Gastrocnemius medialis (tissue), 4 donors: ENCODE data around the gene ZNF580. TPM values are rescaled to one million over a fixed set of nuclear protein-coding genes. Genes with fewer than 3 reads are reported as not detected.
A peak's percentile ranks its signal among the peaks of the same experiment; 100 is the strongest.

Source experiments
- ATAC-seq, 2 donors: fragments of 150-250 bp; one replicate each; pipeline ENCODE4 v1.9.1; 2016
- DNase-seq, 2 donors: peaks; one replicate each; pipeline ENCODE4 v3.0.0-alpha.2; 2019
- H3K27ac ChIP-seq, 4 donors: fragments of 200-600 bp; sonication (generic); 1 replicate in 1 of 4; 2 replicates in 3 of 4; pipeline ENCODE4 v1.5.1; 2016 to 2018; ENCODE audit warnings: mild to moderate bottlenecking in 2 of 4, moderate library complexity in 1 of 4
- H3K27me3 ChIP-seq, 3 donors: fragments of 200-600 bp; sonication (generic) in 2 of 3; 1 replicate in 1 of 3; 2 replicates in 2 of 3; pipeline versions ENCODE4 v1.5.1 to v1.6.0; 2016 to 2019; ENCODE audit warnings: mild to moderate bottlenecking in 1 of 3, moderate library complexity in 1 of 3
- H3K36me3 ChIP-seq, 2 donors: fragments of 200-600 bp; sonication (generic) in 1 of 2; one replicate each; pipeline ENCODE4 v1.5.1; 2017 to 2018
- H3K4me1 ChIP-seq, 2 donors: fragments of 200-600 bp; sonication (generic) in 1 of 2; one replicate each; pipeline ENCODE4 v1.5.1; 2016 to 2017; ENCODE audit warnings: mild to moderate bottlenecking in 2 of 2
- H3K4me3 ChIP-seq, 4 donors: fragments of 200-600 bp; sonication (generic) in 3 of 4; 1 replicate in 1 of 4; 2 replicates in 3 of 4; pipeline ENCODE4 v1.5.1; 2016 to 2019; ENCODE audit warnings: mild to moderate bottlenecking in 2 of 4
- H3K9me3 ChIP-seq, 3 donors: fragments of 200-600 bp; sonication (generic) in 2 of 3; 1 replicate in 1 of 3; 2 replicates in 2 of 3; pipeline ENCODE4 v1.5.1; 2016 to 2019
- POLR2A ChIP-seq, 2 donors: fragments of 450-650 bp; IDR thresholded peaks; one replicate each; pipeline ENCODE4 v1.6.1; 2017; ENCODE audit warnings: antibody characterized with exemption in 2 of 2, mild to moderate bottlenecking in 2 of 2, moderate library complexity in 2 of 2
- in situ Hi-C, 4 donors: fragments of 200-750 bp; cut with MboI; loops; one replicate each; pipeline versions ENCODE4 v1.15.0 to v1.8.0; 2017; ENCODE audit warnings: low sequenced_read_pairs in 4 of 4
- intact Hi-C: fragments of 100-400 bp; cut with DNase I; formaldehyde crosslinking; loops from one replicate; pipeline ENCODE4 v1.15.1; 2023; ENCODE audit warnings: low total_unique reads
- total RNA-seq, 4 donors: library from RNA; depleted of rRNA; stranded (reverse); fragments of >200 nt; gene quantifications; one replicate each; pipeline versions ENCODE4 v1.1.0 to v1.2.3, GENCODE V29; 2016
- TF ChIP-seq, protein P1 (sequence below), 5 experiments: fragments of 450-650 bp in 3 of 5; fragments of 200-600 bp in 2 of 5; sonication (generic) in 2 of 5; IDR thresholded peaks in 4 of 5; conservative IDR thresholded peaks in 1 of 5; 1 replicate in 4 of 5; 2 replicates in 1 of 5; pipeline ENCODE4 v1.5.1; 2016 to 2019; ENCODE audit warnings: antibody characterized with exemption in 5 of 5, mild to moderate bottlenecking in 3 of 5, moderate library complexity in 3 of 5

The ZNF580 gene
- total RNA-seq, 4 donors from 2014 or later, result 1.5 to 12.3 (median 7.2) TPM

DNA sequence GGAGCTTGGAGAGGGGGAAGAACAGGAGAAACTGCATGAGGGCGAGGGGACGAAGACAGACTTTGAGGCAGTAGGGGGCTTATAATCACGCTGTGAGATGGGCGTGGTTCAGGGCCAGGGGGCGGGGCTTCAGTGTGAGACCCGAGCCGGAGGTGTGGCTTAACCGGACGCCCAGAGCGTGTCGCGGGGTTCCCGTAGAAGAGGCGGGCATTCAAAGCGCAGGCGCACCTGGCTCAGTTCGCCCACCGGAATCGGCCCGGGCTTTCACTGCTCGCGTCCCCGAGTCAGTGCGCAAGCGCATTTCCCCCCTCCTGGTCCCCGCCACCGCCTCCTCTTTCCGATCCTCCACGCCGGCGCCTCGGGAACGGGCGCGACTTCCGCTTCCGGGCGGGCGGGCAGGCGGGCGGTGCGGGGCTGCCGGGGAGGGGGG is 35.6 kb upstream of the ZNF580 start:
- H3K27ac ChIP-seq, result peak overlapping the region; percentile 91 to 99 (median 94)
- H3K9me3 ChIP-seq, result no peaks in the 10 kb centered on the region
- H3K27me3 ChIP-seq, result no peaks in the 10 kb centered on the region
- peaks cover 27 to 38% of the 10 kb centered on the region in 2 donors for H3K4me1 ChIP-seq
- ATAC-seq (peak; percentile 77 to 79), DNase-seq (peak; percentile 96)
- intact Hi-C loops, result loop anchor here (1.0 to 10.0 kb wide), 4 partner anchors 19 to 1400 kb away; partner anchors contain the start of genes RPS9 and ZNF784
- in situ Hi-C loops, result no loop called here
- H3K36me3 ChIP-seq, result peaks cover 0 to 8% of the 10 kb centered on the region in 2 donors
- peak overlapping the region; percentile 68 to 97 (median 80) for H3K4me3 ChIP-seq
- TF ChIP-seq, protein P1, sequence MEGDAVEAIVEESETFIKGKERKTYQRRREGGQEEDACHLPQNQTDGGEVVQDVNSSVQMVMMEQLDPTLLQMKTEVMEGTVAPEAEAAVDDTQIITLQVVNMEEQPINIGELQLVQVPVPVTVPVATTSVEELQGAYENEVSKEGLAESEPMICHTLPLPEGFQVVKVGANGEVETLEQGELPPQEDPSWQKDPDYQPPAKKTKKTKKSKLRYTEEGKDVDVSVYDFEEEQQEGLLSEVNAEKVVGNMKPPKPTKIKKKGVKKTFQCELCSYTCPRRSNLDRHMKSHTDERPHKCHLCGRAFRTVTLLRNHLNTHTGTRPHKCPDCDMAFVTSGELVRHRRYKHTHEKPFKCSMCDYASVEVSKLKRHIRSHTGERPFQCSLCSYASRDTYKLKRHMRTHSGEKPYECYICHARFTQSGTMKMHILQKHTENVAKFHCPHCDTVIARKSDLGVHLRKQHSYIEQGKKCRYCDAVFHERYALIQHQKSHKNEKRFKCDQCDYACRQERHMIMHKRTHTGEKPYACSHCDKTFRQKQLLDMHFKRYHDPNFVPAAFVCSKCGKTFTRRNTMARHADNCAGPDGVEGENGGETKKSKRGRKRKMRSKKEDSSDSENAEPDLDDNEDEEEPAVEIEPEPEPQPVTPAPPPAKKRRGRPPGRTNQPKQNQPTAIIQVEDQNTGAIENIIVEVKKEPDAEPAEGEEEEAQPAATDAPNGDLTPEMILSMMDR (IDR thresholded peaks at IDR 0.05 in 4 of 5, conservative IDR thresholded peaks at IDR 0.05 in 1 of 5), result no peak
- peak in 1 of 2 donors; percentile 36 for TF ChIP-seq POLR2A (IDR thresholded peaks at IDR 0.05)

- Histone ChIP-seq H3K36me3 (peaks cover 0 to 8% of the 10 kb centered on the region in 2 donors), H3K4me1 (peaks cover 31 to 42% of the 10 kb centered on the region in 2 donors), H3K27ac (peak within 1 kb of the TSS; percentile 91 to 99 (median 94)), H3K27me3 (no peaks in the 10 kb centered on the region), H3K4me3 (peak within 1 kb of the TSS; percentile 68 to 97 (median 80)), H3K9me3 (no peaks in the 10 kb centered on the region)
- in situ Hi-C loops (no loop called here), intact Hi-C loops (loop anchor here (1.0 to 10.0 kb wide), 4 partner anchors 18 to 1401 kb away; partner anchors contain the start of genes RPS9 and ZNF784)
- DNase-seq (peak; percentile 73 to 79), ATAC-seq (peak; percentile 59 to 60)
- TF ChIP-seq, protein P1 (IDR thresholded peaks at IDR 0.05 in 4 of 5, conservative IDR thresholded peaks at IDR 0.05 in 1 of 5), result peak; percentile 43 to 76 (median 61)
- TF ChIP-seq POLR2A (IDR thresholded peaks at IDR 0.05), result peak; percentile 45 to 59
Observed at GRCh38 chr19:55605637-55606470, 34.9 kb upstream of the ZNF580 start, which contains the start of gene ZNF865. Gene ZNF865, plus strand, starts transcription at chr19:55605647. Its CDS starts 7,972 bp downstream, at chr19:55613619.

DNA sequence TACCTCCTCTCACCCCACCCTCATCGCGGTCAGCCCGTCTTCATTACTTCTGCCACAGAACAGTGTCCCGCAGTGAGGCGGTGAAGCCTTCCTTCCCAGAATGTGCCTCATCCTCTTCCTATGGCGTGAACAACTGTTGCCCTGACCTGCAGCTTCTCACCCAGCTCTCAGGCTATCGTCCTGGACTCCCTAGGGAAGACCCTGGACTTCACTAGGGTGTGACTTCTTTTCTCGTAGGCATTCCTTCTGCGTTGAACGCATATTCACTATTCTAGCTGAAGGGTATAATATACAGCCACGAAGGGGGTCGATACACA is 34.4 kb upstream of the ZNF580 start:
- in situ Hi-C loops (no loop called here), intact Hi-C loops (loop anchor here (10.0 kb wide), 1 partner anchor 1402 kb away; the partner anchor contains the start of gene RPS9)
- TF ChIP-seq, protein P1 (IDR thresholded peaks at IDR 0.05 in 4 of 5, conservative IDR thresholded peaks at IDR 0.05 in 1 of 5), result peak in 1 of 5 experiments; percentile 14
- TF ChIP-seq POLR2A (IDR thresholded peaks at IDR 0.05), result no peak
- Histone ChIP-seq H3K4me1 (peaks cover 34 to 42% of the 10 kb centered on the region in 2 donors), H3K36me3 (peaks cover 0 to 8% of the 10 kb centered on the region in 2 donors), H3K27ac (peak overlapping the region; percentile 91 to 99 (median 94)), H3K27me3 (no peaks in the 10 kb centered on the region), H3K9me3 (no peaks in the 10 kb centered on the region), H3K4me3 (peak overlapping the region; percentile 68 to 97 (median 80))
- ATAC-seq, result no peak
- no peak for DNase-seq

- in situ Hi-C loops, result no loop called here
- peaks cover 38 to 45% of the 10 kb centered on the region in 2 donors for H3K4me1 ChIP-seq
- no peak for DNase-seq
Observed at GRCh38 chr19:55606817-55607216, 34.0 kb upstream of the ZNF580 start.

More at GRCh38 chr19:55606817-55607216, 34.0 kb upstream of the ZNF580 start:
- Histone ChIP-seq H3K4me3 (peak overlapping the region; percentile 68 to 97 (median 80)), H3K9me3 (no peaks in the 10 kb centered on the region), H3K36me3 (peaks cover 0 to 8% of the 10 kb centered on the region in 2 donors), H3K27me3 (no peaks in the 10 kb centered on the region), H3K27ac (peak overlapping the region; percentile 91 to 99 (median 94))
- no peak for ATAC-seq
- TF ChIP-seq POLR2A (IDR thresholded peaks at IDR 0.05), result no peak
- TF ChIP-seq, protein P1 (IDR thresholded peaks at IDR 0.05 in 4 of 5, conservative IDR thresholded peaks at IDR 0.05 in 1 of 5), result no peak
- intact Hi-C loops, result loop anchor here (10.0 kb wide), 1 partner anchor 1402 kb away; the partner anchor contains the start of gene RPS9
